SU-DHL-6 (cell line): ENCODE results near the gene NRP1.

Experiments
- CTCF ChIP-seq: fragments of 200-600 bp; sonication (generic); IDR thresholded peaks from one replicate; pipeline ENCODE4 v1.5.1; 2017; ENCODE audit warnings: antibody characterized with exemption, mild to moderate bottlenecking, low read length, moderate library complexity; ENCODE audit not compliant: insufficient read depth, poor library complexity, severe bottlenecking
- EZH2phosphoT487 ChIP-seq: fragments of 200-600 bp; sonication (generic), shearing (Covaris generic); conservative IDR thresholded peaks from 2 replicates; pipeline ENCODE4 v1.6.1; 2018; ENCODE audit warnings: mild to moderate bottlenecking, antibody characterized with exemption, low read length, moderate library complexity, mixed read lengths

- no peak for TF ChIP-seq CTCF
- no peak for TF ChIP-seq EZH2phosphoT487
Observed at GRCh38 chr10:33260403-33261149, 73.9 kb downstream of the NRP1 start.
